ENCODE measurements around the gene PAXX.

PAXX gene

GRCh38 chr9:136996361-136997292, 4.4 kb downstream of the PAXX start, which contains the start of gene CLIC3:
Gene CLIC3 (minus strand): TSS chr9:136996568. CDS start chr9:136996543, 25 bp downstream.
- DNase-seq (ENCODE audit: low read depth, low spot score) = no peak

GRCh38 chr9:136997371-136997770, 5.1 kb downstream of the PAXX start:
- CTCF ChIA-PET = interaction anchor here (1.8 to 2.5 kb wide), 2 partner anchors 32 to 38 kb away, joined by 5 to 17 read pairs; partner anchors contain the start of gene ABCA2
- POLR2A ChIA-PET = interaction anchor here (1.6 kb wide), 1 partner anchor 149 kb away, joined by 3 read pairs; no protein-coding TSS in a partner anchor
- DNase-seq (ENCODE audit: low read depth, low spot score) = no peak
- TF ChIP-seq CTCF (IDR thresholded peaks at IDR 0.05; ENCODE audit: insufficient read depth, low read length, missing control alignments) = no peak
- no peak overlapping the region for H3K4me3 ChIP-seq (ENCODE audit: low read depth, low read length)

More at GRCh38 chr9:136996361-136997292, 4.4 kb downstream of the PAXX start, which contains the start of gene CLIC3:
- no peak for TF ChIP-seq CTCF (IDR thresholded peaks at IDR 0.05; ENCODE audit: insufficient read depth, low read length, missing control alignments)
- peak within 1 kb of the TSS; percentile 38 for H3K4me3 ChIP-seq (ENCODE audit: low read depth, low read length)
- CTCF ChIA-PET = interaction anchor here (0.6 to 2.5 kb wide), 4 partner anchors 33 to 53 kb away, joined by 3 to 17 read pairs (median 6); partner anchors contain the start of gene ABCA2
- POLR2A ChIA-PET = interaction anchor here (0.8 to 1.6 kb wide), 3 partner anchors 30 to 148 kb away, joined by 3 read pairs; no protein-coding TSS in a partner anchor

GRCh38 chr9:136997830-136998234, 5.6 kb downstream of the PAXX start:
- POLR2A ChIA-PET = no interaction called here
- CTCF ChIA-PET = interaction anchor here (1.8 to 2.5 kb wide), 2 partner anchors 32 to 38 kb away, joined by 5 to 17 read pairs; partner anchors contain the start of gene ABCA2
- DNase-seq (ENCODE audit: low read depth, low spot score) = no peak

GRCh38 chr9:137000177-137000930, 8.1 kb downstream of the PAXX start:
- CTCF ChIA-PET = interaction anchor here (0.9 to 2.7 kb wide), 4 partner anchors 19 to 52 kb away, joined by 3 to 25 read pairs (median 5); partner anchors contain the start of gene ABCA2
- DNase-seq (ENCODE audit: low read depth, low spot score) = peak; percentile 42
- POLR2A ChIA-PET = no interaction called here
- no peak overlapping the region for H3K4me3 ChIP-seq (ENCODE audit: low read depth, low read length)
- no peak for TF ChIP-seq CTCF (IDR thresholded peaks at IDR 0.05; ENCODE audit: insufficient read depth, low read length, missing control alignments)

More at GRCh38 chr9:136997830-136998234, 5.6 kb downstream of the PAXX start:
- no peak overlapping the region for H3K4me3 ChIP-seq (ENCODE audit: low read depth, low read length)
- TF ChIP-seq CTCF (IDR thresholded peaks at IDR 0.05; ENCODE audit: insufficient read depth, low read length, missing control alignments) = no peak

GRCh38 chr9:137001857-137002645, 9.8 kb downstream of the PAXX start:
- CTCF ChIA-PET = interaction anchor here (0.8 to 1.7 kb wide), 5 partner anchors 25 to 54 kb away, joined by 3 to 15 read pairs (median 4); no protein-coding TSS in a partner anchor
- POLR2A ChIA-PET = no interaction called here
- no peak overlapping the region for H3K4me3 ChIP-seq (ENCODE audit: low read depth, low read length)
- no peak for TF ChIP-seq CTCF (IDR thresholded peaks at IDR 0.05; ENCODE audit: insufficient read depth, low read length, missing control alignments)
- DNase-seq (ENCODE audit: low read depth, low spot score) = no peak

All from AG04449 (cell line).